ENCODE results near the gene PDGFC.

- TF ChIP-seq CTCF (IDR thresholded peaks at IDR 0.05): no peak
- TF ChIP-seq POLR2AphosphoS5 (IDR thresholded peaks at IDR 0.05; ENCODE audit: low read depth, low read length): no peak
- TF ChIP-seq, protein P1, sequence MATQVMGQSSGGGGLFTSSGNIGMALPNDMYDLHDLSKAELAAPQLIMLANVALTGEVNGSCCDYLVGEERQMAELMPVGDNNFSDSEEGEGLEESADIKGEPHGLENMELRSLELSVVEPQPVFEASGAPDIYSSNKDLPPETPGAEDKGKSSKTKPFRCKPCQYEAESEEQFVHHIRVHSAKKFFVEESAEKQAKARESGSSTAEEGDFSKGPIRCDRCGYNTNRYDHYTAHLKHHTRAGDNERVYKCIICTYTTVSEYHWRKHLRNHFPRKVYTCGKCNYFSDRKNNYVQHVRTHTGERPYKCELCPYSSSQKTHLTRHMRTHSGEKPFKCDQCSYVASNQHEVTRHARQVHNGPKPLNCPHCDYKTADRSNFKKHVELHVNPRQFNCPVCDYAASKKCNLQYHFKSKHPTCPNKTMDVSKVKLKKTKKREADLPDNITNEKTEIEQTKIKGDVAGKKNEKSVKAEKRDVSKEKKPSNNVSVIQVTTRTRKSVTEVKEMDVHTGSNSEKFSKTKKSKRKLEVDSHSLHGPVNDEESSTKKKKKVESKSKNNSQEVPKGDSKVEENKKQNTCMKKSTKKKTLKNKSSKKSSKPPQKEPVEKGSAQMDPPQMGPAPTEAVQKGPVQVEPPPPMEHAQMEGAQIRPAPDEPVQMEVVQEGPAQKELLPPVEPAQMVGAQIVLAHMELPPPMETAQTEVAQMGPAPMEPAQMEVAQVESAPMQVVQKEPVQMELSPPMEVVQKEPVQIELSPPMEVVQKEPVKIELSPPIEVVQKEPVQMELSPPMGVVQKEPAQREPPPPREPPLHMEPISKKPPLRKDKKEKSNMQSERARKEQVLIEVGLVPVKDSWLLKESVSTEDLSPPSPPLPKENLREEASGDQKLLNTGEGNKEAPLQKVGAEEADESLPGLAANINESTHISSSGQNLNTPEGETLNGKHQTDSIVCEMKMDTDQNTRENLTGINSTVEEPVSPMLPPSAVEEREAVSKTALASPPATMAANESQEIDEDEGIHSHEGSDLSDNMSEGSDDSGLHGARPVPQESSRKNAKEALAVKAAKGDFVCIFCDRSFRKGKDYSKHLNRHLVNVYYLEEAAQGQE (IDR thresholded peaks at IDR 0.05; ENCODE audit: insufficient read depth in 1 of 2, low read depth in 2 of 2, low read length in 1 of 2): no peak
Observed at GRCh38 chr4:156794863-156795262, 176.7 kb downstream of the PDGFC start.

Data from Panc1 (cell line).